SK-N-SH treated with all-trans-retinoic acid at 6 μM for 48 hours (cell line): ENCODE data around the gene MAGEC2.

ENCODE experiments used
- ATAC-seq: fragments of 200-7000 bp; cut with Tn5 transposase; 3 replicates; pipeline ENCODE4 v1.9.1; 2020; ENCODE audit warnings: mild to moderate bottlenecking, moderate library complexity
- ARNTL ChIP-seq: fragments of 450-650 bp; formaldehyde crosslinking; IDR thresholded peaks from 2 replicates; pipeline ENCODE4 v1.5.0; 2020; ENCODE audit warnings: low read depth, mild to moderate bottlenecking, moderate library complexity, borderline replicate concordance
- BACH2 ChIP-seq: fragments of 250-450 bp; sonication (Bioruptor Pico); IDR thresholded peaks from 2 replicates; pipeline ENCODE4 v1.9.0; 2021; ENCODE audit warnings: mild to moderate bottlenecking, borderline replicate concordance
- CSDC2 ChIP-seq: fragments of 250-450 bp; sonication (Bioruptor Pico); IDR thresholded peaks from 2 replicates; pipeline ENCODE4 v1.5.0; 2020; ENCODE audit warnings: mild to moderate bottlenecking, moderate library complexity
- GLIS3 ChIP-seq: fragments of 250-450 bp; sonication (Bioruptor Pico); IDR thresholded peaks from 2 replicates; pipeline ENCODE4 v1.5.0; 2020; ENCODE audit warnings: mild to moderate bottlenecking, moderate library complexity
- ISL1 ChIP-seq: fragments of 250-450 bp; sonication (Bioruptor Pico); IDR thresholded peaks from 2 replicates; pipeline ENCODE4 v2.1.2; 2022; ENCODE audit warnings: mild to moderate bottlenecking, moderate library complexity
- OSR1 ChIP-seq: fragments of 250-450 bp; sonication (Bioruptor Pico); IDR thresholded peaks from 2 replicates; pipeline ENCODE4 v1.8.0; 2022; ENCODE audit warnings: moderate library complexity, mild to moderate bottlenecking, inconsistent platforms
- POU6F1 ChIP-seq: fragments of 250-450 bp; sonication (Bioruptor Pico); IDR thresholded peaks from 2 replicates; pipeline ENCODE4 v1.8.0; 2021; ENCODE audit warnings: low read depth, mild to moderate bottlenecking, moderate library complexity, borderline replicate concordance
- PPARA ChIP-seq: fragments of 250-450 bp; sonication (Bioruptor Pico); IDR thresholded peaks from 2 replicates; pipeline ENCODE4 v1.5.0; 2020; ENCODE audit warnings: mild to moderate bottlenecking, borderline replicate concordance
- RARB ChIP-seq: fragments of 250-450 bp; sonication (Bioruptor Pico); IDR thresholded peaks from 2 replicates; pipeline ENCODE4 v1.8.0; 2021; ENCODE audit warnings: mild to moderate bottlenecking, moderate library complexity
- SNAI2 ChIP-seq: fragments of 250-450 bp; sonication (Bioruptor Pico); IDR thresholded peaks from 2 replicates; pipeline ENCODE4 v1.5.0; 2020; ENCODE audit warnings: mild to moderate bottlenecking, moderate library complexity
- TCF4 ChIP-seq: fragments of 250-450 bp; sonication (Bioruptor Pico); IDR thresholded peaks from 2 replicates; pipeline ENCODE4 v1.8.0; 2021; ENCODE audit warnings: mild to moderate bottlenecking, moderate library complexity, borderline replicate concordance
- TOX ChIP-seq: fragments of 250-450 bp; sonication (Bioruptor Pico); IDR thresholded peaks from 2 replicates; pipeline ENCODE4 v1.8.0; 2021; ENCODE audit warnings: mild to moderate bottlenecking, moderate library complexity, borderline replicate concordance
- ZC3H10 ChIP-seq: fragments of 250-450 bp; sonication (Bioruptor Pico); IDR thresholded peaks from 2 replicates; pipeline ENCODE4 v1.5.1; 2021; ENCODE audit warnings: mild to moderate bottlenecking, moderate library complexity
- ZFP3 ChIP-seq: fragments of 250-450 bp; sonication (Bioruptor Pico); IDR thresholded peaks from 2 replicates; pipeline ENCODE4 v1.5.0; 2020; ENCODE audit warnings: mild to moderate bottlenecking, moderate library complexity
- ZFP30 ChIP-seq: fragments of 450-650 bp; formaldehyde crosslinking; IDR thresholded peaks from 2 replicates; pipeline ENCODE4 v1.5.0; 2022; ENCODE audit warnings: mild to moderate bottlenecking, moderate library complexity
- ZNF565 ChIP-seq: fragments of 450-650 bp; formaldehyde crosslinking; conservative IDR thresholded peaks from 2 replicates; pipeline ENCODE4 v1.5.0; 2020; ENCODE audit warnings: low read depth, mild to moderate bottlenecking, moderate library complexity
- ZNF70 ChIP-seq: fragments of 450-650 bp; formaldehyde crosslinking; IDR thresholded peaks from 2 replicates; pipeline ENCODE4 v1.5.0; 2020; ENCODE audit warnings: mild to moderate bottlenecking, moderate library complexity
- ZNF8 ChIP-seq: fragments of 450-650 bp; formaldehyde crosslinking; IDR thresholded peaks from 2 replicates; pipeline ENCODE4 v1.5.0; 2020; ENCODE audit warnings: mild to moderate bottlenecking, moderate library complexity
- TF ChIP-seq, protein P1 (sequence below): fragments of 250-450 bp; sonication (Bioruptor Pico); IDR thresholded peaks from 2 replicates; pipeline ENCODE4 v1.5.1; 2021; ENCODE audit warnings: mild to moderate bottlenecking, moderate library complexity
- TF ChIP-seq, protein P2 (sequence below): fragments of 250-450 bp; sonication (Bioruptor Pico); IDR thresholded peaks from 2 replicates; pipeline ENCODE4 v1.5.1; 2020; ENCODE audit warnings: low read depth, mild to moderate bottlenecking, moderate library complexity
- TF ChIP-seq, protein P3 (sequence below): fragments of 250-450 bp; sonication (Bioruptor Pico); IDR thresholded peaks from 2 replicates; pipeline ENCODE4 v1.5.0; 2020; ENCODE audit warnings: mild to moderate bottlenecking, moderate library complexity
- TF ChIP-seq, protein P4 (sequence below): fragments of 250-450 bp; sonication (Bioruptor Pico); IDR thresholded peaks from 2 replicates; pipeline ENCODE4 v1.8.0; 2020; ENCODE audit warnings: mild to moderate bottlenecking, moderate library complexity, borderline replicate concordance

Gene MAGEC2

GRCh38 chrX:142238536-142238935 is 33.4 kb upstream of the MAGEC2 start:
- TF ChIP-seq, protein P1, sequence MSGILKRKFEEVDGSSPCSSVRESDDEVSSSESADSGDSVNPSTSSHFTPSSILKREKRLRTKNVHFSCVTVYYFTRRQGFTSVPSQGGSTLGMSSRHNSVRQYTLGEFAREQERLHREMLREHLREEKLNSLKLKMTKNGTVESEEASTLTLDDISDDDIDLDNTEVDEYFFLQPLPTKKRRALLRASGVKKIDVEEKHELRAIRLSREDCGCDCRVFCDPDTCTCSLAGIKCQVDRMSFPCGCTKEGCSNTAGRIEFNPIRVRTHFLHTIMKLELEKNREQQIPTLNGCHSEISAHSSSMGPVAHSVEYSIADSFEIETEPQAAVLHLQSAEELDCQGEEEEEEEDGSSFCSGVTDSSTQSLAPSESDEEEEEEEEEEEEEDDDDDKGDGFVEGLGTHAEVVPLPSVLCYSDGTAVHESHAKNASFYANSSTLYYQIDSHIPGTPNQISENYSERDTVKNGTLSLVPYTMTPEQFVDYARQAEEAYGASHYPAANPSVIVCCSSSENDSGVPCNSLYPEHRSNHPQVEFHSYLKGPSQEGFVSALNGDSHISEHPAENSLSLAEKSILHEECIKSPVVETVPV: no peak
- TF ChIP-seq RARB (CRISPR knock-in tag): no peak
- TF ChIP-seq ZNF565: no peak
- TF ChIP-seq ARNTL (CRISPR knock-in tag): no peak
- TF ChIP-seq TOX: no peak
- TF ChIP-seq SNAI2 (CRISPR knock-in tag): no peak
- TF ChIP-seq PPARA (CRISPR knock-in tag): no peak
- TF ChIP-seq, protein P2, sequence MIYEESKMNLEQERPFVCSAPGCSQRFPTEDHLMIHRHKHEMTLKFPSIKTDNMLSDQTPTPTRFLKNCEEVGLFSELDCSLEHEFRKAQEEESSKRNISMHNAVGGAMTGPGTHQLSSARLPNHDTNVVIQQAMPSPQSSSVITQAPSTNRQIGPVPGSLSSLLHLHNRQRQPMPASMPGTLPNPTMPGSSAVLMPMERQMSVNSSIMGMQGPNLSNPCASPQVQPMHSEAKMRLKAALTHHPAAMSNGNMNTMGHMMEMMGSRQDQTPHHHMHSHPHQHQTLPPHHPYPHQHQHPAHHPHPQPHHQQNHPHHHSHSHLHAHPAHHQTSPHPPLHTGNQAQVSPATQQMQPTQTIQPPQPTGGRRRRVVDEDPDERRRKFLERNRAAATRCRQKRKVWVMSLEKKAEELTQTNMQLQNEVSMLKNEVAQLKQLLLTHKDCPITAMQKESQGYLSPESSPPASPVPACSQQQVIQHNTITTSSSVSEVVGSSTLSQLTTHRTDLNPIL (CRISPR knock-in tag): no peak
- TF ChIP-seq POU6F1 (CRISPR knock-in tag): no peak
- TF ChIP-seq ZNF8 (CRISPR knock-in tag): no peak
- no peak for TF ChIP-seq ZNF70 (CRISPR knock-in tag)
- TF ChIP-seq ISL1 (CRISPR knock-in tag): no peak
- no peak for TF ChIP-seq ZFP30
- no peak for TF ChIP-seq ZC3H10 (CRISPR knock-in tag)
- TF ChIP-seq, protein P3, sequence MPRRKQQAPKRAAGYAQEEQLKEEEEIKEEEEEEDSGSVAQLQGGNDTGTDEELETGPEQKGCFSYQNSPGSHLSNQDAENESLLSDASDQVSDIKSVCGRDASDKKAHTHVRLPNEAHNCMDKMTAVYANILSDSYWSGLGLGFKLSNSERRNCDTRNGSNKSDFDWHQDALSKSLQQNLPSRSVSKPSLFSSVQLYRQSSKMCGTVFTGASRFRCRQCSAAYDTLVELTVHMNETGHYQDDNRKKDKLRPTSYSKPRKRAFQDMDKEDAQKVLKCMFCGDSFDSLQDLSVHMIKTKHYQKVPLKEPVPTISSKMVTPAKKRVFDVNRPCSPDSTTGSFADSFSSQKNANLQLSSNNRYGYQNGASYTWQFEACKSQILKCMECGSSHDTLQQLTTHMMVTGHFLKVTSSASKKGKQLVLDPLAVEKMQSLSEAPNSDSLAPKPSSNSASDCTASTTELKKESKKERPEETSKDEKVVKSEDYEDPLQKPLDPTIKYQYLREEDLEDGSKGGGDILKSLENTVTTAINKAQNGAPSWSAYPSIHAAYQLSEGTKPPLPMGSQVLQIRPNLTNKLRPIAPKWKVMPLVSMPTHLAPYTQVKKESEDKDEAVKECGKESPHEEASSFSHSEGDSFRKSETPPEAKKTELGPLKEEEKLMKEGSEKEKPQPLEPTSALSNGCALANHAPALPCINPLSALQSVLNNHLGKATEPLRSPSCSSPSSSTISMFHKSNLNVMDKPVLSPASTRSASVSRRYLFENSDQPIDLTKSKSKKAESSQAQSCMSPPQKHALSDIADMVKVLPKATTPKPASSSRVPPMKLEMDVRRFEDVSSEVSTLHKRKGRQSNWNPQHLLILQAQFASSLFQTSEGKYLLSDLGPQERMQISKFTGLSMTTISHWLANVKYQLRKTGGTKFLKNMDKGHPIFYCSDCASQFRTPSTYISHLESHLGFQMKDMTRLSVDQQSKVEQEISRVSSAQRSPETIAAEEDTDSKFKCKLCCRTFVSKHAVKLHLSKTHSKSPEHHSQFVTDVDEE: no peak
- TF ChIP-seq, all 23 proteins: peak for 0
- ATAC-seq: no peak

- ATAC-seq: no peak
- TF ChIP-seq ZNF70 (CRISPR knock-in tag) (no peak), TCF4 (CRISPR knock-in tag) (no peak), ZNF565 (no peak), GLIS3 (CRISPR knock-in tag) (no peak), SNAI2 (CRISPR knock-in tag) (no peak), TOX (no peak), OSR1 (CRISPR knock-in tag) (no peak), CSDC2 (CRISPR knock-in tag) (no peak), ARNTL (CRISPR knock-in tag) (no peak), ZFP30 (no peak), ZFP3 (CRISPR knock-in tag) (no peak), POU6F1 (CRISPR knock-in tag) (no peak), ZC3H10 (CRISPR knock-in tag) (no peak), ISL1 (CRISPR knock-in tag) (no peak), PPARA (CRISPR knock-in tag) (no peak), BACH2 (CRISPR knock-in tag) (no peak)
- TF ChIP-seq, protein P4, sequence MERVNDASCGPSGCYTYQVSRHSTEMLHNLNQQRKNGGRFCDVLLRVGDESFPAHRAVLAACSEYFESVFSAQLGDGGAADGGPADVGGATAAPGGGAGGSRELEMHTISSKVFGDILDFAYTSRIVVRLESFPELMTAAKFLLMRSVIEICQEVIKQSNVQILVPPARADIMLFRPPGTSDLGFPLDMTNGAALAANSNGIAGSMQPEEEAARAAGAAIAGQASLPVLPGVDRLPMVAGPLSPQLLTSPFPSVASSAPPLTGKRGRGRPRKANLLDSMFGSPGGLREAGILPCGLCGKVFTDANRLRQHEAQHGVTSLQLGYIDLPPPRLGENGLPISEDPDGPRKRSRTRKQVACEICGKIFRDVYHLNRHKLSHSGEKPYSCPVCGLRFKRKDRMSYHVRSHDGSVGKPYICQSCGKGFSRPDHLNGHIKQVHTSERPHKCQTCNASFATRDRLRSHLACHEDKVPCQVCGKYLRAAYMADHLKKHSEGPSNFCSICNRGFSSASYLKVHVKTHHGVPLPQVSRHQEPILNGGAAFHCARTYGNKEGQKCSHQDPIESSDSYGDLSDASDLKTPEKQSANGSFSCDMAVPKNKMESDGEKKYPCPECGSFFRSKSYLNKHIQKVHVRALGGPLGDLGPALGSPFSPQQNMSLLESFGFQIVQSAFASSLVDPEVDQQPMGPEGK: no peak
- TF ChIP-seq, protein P2 (CRISPR knock-in tag): no peak
- TF ChIP-seq, protein P1: no peak
- TF ChIP-seq, protein P3: no peak
These were observed 28.3 kb upstream of the MAGEC2 start for GRCh38 chrX:142233400-142233799.
